GM19035 (cell line): ENCODE measurements around the gene FUOM.
"Not testable (repeated sequence)": the region's sequence is repeated elsewhere in the genome, so short reads cannot be mapped to it uniquely, and the experiment has no call there.

ENCODE experiments used
- ATAC-seq: cut with Tn5 transposase; IDR thresholded peaks from one replicate; pipeline ENCODE4 v1.9.1; 2021; ENCODE audit not compliant: unreplicated experiment

FUOM gene

GRCh38 chr10:133388973-133389818 is 31.4 kb upstream of the FUOM start:
- ATAC-seq, result peak; percentile 79

- no peak for ATAC-seq
Observed at GRCh38 chr10:133388236-133388972, 30.6 kb upstream of the FUOM start.

GRCh38 chr10:133386951-133387350 is 29.1 kb upstream of the FUOM start:
- not testable (repeated sequence) for ATAC-seq

DNA sequence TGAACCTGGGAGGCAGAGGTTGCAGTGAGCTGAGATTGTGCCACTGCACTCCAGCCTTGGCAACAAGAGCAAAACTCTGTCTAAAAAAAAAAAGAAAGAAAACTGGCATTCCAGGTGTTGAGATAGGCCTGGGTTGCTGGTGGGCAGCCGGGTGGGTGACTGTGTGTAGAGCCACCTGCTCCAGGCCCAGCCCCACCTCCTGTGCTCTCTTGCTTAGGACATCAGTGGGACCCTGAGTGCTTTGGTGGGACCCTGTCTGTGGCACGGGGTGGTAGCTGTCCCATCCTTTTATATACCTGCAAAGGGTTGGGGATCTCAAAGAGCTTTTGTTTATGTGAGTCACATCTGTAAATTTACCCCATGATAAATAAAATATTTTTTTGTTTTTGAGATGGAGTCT is 27.4 kb upstream of the FUOM start:
- no peak for ATAC-seq

- ATAC-seq, result no peak
Observed at GRCh38 chr10:133384071-133384470, 26.3 kb upstream of the FUOM start.

- no peak for ATAC-seq
Observed at GRCh38 chr10:133383551-133383950, 25.7 kb upstream of the FUOM start.

- no peak for ATAC-seq
Observed at GRCh38 chr10:133381036-133381435, 23.2 kb upstream of the FUOM start.

GRCh38 chr10:133379801-133380666 is 22.2 kb upstream of the FUOM start:
- ATAC-seq, result no peak

DNA sequence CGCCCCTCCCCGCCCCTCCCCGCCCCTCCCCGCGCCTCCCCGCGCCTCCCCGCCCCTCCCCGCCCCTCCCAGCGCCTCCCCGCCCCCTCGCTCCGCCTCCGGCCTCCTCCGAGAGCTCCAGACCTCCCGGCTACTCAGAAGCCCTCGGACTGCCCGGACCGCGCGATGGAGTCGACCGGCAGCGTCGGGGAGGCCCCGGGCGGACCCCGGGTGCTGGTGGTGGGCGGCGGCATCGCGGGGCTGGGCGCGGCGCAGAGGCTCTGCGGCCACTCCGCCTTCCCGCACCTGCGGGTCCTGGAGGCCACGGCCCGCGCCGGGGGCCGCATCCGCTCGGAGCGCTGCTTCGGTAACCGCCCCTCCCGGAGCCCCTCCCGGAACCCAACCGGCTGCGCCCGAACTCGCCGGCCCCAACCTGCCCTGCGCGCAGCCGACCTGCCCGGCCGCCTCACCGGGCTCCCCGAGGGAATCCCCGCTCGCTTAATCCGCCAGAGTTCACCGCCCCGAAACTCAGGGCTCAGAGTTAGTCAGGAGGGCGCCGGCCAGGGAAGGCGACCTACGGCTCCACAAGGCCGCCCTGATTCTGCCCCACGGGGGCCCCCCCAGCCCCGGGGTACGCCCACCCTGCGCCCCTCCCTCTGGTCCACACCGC is 21.5 kb upstream of the FUOM start, which contains the start of gene PAOX:
PAOX (plus strand) TSS at position 111 of the 649 bp plus-strand sequence; CDS start at position 166, 55 bp downstream.
- peak; percentile 57 for ATAC-seq

DNA sequence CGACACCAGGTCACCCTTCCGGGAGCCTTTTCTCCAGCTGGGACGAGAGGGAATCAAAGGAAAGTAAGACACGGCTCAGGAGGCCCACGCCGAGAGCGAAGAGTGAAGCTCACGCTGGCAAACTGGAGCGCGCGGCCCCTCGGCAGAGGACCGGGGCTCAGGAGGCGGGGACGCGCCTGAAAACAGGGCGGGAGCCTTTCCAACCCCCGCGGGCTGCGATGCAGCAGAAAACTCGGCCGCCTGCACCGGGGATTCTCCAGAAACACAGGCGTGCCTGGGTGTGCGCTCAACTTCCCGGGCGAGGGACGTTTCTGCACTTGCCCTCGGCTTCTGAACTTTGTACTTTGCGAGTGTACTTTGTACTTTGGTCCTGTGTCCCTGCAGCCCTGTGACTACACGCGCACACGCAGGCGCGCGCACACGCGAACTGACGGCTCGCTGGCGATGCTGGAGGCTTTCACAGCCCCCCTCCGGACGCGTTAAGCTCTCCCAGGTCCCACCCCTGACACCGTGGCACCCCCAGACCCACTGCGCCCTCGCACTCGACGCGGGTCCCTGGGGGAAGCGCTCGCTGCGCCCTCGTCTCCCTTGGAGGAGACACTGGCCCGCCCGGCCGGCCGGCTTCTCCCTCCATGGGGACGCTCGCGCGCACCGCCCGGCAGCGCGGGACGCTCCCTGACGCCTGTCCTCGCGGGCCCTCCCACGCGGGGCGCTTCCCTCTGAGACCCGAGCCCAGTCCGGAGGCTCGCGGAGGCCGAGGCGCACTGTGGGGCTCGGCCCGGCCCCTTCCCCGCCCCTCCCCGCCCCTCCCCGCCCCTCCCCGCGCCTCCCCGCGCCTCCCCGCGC is 20.7 kb upstream of the FUOM start:
- ATAC-seq, result peak; percentile 40

DNA sequence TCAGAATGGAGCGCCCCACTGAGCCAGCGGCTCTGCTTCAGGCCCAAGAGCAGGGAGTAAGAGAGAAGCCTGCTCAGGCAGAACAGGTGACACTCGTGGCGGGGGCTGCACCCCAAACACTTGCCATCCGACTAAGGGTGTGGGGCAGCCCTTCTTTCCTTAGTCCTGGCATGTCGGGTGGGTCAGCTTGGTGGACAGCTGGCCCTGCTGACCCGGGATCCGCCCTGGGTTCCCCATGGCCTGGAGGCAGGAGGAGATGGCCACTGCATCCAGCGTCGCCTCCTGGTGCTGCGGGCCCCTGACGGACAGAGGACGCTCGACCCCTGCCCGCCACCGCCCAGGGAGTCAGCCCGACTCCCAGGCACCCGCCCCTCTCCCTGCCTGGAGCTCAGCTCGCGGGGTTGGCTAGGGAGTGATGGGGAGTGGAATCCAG is 20.0 kb upstream of the FUOM start:
- ATAC-seq, result no peak

DNA sequence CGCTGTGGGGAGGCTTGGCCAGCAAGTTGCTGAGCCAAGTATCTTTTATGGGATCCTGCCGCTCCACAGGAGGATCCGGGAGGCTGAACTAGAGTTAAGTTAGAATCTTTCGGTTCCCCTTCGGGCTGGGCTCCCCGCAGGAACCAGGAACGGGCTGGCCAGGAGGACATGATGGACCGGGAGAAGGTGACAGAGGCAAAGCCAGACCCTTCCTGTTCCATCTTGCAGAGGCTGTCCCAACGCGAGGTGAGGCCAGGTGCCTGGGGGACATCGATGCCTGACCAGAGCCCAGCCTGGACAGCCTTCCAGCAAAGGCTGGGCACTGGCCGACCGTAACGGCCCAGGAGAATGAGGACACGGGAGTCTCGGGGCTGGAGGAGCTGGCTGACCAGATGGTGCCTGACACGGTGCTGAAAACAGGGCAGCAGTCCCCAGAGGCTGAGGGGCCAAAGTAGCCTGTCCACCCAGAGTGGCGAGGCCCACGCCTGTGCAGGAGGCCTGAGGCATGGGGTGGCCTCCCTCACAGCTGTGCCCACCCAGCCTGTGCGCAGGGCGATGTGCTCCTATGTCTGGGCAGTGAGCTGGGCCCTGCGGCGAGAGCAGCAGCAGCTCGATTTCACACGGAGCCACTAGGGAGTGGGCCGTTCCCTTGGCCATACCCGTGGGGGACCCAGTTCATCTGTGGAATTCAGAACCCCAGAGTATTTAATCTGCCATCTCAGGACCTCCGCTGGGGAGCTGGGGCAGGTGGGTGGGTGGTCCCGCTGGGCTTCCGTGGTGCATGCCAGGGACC is 19.4 kb upstream of the FUOM start:
- no peak for ATAC-seq

DNA sequence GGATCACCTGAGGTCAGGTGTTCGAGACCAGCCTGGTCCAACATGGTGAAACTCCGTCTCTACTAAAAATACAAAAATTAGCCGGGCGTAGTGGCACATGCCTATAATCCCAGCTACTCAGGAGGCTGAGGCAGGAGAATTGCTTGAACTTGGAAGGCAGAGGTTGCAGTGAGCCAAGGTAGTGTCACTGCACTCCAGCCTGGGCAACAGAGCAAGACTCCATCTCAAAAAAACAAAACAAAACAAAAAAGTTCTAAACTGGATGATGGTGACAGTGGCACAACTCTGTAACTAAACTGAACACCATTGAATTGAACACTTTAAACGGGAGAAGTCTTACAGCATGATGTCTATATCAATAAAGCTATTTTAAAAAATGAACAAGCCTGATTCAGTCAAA is 18.4 kb upstream of the FUOM start:
- ATAC-seq, result not testable (repeated sequence)

GRCh38 chr10:133375357-133376115 is 17.7 kb upstream of the FUOM start:
- no peak for ATAC-seq

DNA sequence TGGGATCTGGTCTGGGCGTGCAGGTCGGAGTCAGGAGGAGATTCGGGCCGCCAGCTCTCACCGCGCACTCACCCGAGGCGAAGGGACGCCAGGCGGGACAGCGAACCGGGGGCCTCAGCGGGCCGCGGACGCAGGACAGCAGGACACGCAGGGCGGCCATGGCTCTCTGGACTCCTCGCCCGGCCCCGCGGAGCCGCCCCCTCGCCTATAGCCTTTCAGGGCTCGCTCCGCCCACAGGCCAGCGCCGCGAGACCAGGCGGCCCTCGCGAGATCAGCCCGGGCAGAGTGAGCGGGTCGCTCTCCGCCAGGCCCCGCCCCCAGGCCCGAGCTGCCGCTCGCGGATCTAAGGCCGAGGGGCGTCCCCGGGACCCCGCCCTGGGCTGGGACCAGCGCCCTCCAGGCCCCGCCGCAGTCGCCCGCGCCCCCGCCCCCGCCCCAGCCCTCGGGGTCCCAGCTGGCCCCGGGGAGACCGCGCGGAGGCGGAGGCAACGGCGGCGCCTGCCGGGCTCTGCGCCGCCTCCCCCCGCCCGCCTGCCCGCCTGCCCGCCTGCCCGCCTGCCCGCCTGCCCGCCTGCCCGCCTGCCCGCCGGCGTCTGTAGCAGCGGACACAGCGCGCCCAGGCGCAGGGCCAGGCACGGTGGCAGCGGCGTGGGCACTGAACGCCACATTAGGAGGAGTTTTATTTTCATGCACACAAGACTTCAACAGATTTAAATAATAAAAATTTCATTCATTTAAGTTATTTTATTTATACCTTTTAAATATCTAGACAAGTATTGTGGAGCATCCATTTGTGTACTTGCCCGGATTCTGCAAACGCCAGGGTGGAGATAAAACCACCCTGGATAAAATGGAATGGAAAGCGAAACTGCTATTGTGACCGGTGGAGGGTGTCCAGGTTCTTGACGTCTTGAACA is 15.6 kb upstream of the FUOM start, which contains the start of gene ECHS1:
ECHS1 (minus strand) TSS at position 181 of the 917 bp plus-strand sequence; CDS start at position 160, 21 bp downstream.
- peak; percentile 94 for ATAC-seq

GRCh38 chr10:133372507-133372906 is 14.7 kb upstream of the FUOM start:
- no peak for ATAC-seq
